COR-L47 (cell line): Measurements from ENCODE around the gene PRXL2B.
A peak's percentile ranks its signal among the peaks of the same experiment; 100 is the strongest.
"Not testable (repeated sequence)": the region's sequence is repeated elsewhere in the genome, so short reads cannot be mapped to it uniquely, and the experiment has no call there.

ENCODE experiments used
- DNase-seq: peaks from one replicate; lab custom pipeline; 2025; lab: John Stamatoyannopoulos, UW

PRXL2B gene

DNA sequence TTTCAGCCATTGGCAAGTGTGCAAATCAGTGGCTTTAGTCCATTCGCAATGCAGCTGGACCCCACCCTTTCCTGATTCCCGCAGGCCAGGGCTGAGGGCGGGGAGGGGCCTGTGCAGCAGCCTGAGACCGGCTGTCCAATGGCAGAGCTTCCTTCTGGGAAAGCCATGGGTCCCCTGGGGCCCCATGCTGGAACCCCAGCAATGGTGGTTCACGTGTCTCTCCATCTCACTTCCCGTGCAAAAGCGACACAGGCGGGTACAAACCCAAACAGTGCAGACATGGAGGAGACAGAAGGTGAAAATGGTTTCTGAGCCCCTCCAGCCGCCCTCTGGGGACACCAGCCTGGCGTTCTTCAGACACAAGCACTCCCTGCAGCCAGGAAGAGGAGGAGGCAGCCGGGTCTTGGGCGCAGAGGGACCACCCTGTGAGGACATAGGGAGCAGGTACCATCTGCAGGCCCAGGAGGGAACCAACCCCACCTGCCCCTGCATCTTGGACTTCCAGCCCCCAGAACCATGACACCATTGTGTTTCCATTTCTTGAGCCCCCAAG is 36.2 kb upstream of the PRXL2B start:
- not testable (repeated sequence) for DNase-seq

- not testable (repeated sequence) for DNase-seq
These were observed 35.0 kb upstream of the PRXL2B start for GRCh38 chr1:2551544-2551943.

DNA sequence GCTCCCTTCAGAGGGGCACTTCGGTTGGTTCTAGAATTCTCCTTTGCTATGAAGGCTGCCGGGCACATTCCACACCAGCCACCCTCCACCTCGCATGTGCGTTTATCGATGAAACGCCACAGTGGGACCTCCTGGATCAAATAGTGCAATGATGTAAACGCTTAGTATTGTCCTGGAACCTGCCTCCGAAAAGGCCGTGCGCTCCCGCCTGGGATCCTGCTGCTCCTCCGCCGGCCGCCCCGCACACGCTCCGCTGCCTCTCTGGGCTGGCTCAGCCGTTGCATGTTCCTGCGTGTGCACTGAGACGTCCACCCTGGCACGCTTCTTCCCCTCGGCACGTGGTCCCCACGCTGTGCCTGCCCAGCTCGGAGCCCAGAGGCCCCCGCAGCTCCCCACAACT is 34.4 kb upstream of the PRXL2B start:
- DNase-seq = no peak

- DNase-seq = not testable (repeated sequence)
These were observed 33.5 kb upstream of the PRXL2B start for GRCh38 chr1:2553076-2553475.

DNA sequence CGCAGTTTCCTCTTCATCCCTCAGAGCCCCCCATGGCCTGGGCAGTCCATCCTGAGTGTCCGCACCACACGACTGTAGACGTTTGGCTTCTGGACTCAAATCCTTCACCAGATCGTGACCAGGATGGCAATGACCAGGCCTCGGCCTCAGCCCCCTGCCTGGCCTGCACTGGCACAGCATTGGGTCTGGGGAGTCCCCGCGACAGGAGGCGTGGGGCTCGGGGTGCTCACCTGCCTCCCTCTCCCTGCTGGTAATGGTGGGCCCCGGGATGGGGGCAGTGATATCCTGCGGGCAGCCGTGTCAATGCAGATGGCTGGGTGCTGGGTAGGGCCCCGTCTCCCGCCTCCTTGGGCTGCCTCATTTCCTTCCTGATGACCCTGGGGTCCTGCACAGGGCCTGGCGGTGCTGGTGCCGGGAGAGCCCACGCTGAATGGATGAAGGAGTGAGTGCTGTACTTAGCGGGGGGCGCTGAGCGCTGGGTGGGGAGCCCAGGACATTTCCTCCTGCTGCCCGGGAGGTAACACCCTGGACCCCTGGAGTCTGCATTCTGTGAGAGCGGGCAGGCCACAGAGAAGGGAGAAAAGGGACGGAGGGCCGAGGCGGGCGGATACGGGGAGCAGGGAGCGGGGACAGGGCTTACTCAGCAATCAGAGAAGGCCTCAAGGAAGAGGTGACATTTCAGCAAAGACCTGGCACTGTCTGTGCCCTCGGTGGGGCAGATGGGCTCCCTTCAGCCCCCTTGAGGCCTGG is 32.5 kb upstream of the PRXL2B start:
- DNase-seq = no peak

GRCh38 chr1:2554621-2555387 is 31.8 kb upstream of the PRXL2B start:
- peak; percentile 36 for DNase-seq

DNA sequence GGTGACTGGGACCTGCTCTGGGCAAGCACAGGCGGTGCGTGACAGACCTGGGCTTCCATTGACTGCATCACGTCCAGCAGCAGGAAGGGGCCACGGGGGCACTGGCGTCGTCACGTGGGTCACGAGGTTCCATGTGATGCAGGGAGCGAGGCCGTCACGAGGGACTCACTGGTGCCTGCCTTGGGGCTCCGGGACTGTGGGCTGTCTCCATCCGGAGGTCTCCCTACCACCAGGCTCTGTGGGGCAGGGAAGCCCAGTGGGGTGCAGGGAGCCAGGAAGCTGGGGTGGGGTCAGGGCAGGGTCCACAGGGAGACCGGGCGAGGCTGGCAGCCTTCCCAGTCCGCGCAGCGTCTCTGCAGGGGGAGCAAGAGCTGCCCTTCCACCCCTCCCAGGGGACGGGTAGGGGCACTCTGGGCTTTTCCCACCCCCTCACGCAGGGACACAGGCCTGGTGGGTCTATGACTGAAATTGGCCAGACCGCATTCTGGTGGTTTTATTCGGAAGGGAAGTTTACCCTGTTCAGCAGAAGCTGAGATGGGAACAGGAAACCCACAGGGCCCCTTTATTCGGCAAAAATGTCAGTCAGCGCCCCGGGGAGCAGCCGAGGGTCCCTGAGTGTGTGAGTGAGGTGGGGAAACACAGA is 30.8 kb upstream of the PRXL2B start:
- DNase-seq = peak; percentile 45

- peak; percentile 61 for DNase-seq
These were observed 30.3 kb upstream of the PRXL2B start, which contains the start of gene TNFRSF14 for GRCh38 chr1:2556277-2556677. TSS of gene TNFRSF14 (plus strand) at chr1:2556371. CDS start at chr1:2556665, 294 bp downstream.

GRCh38 chr1:2556678-2557481 is 29.7 kb upstream of the PRXL2B start:
- no peak for DNase-seq

- no peak for DNase-seq
These were observed 28.8 kb upstream of the PRXL2B start for GRCh38 chr1:2557482-2558400.

GRCh38 chr1:2558420-2558819 is 28.2 kb upstream of the PRXL2B start:
- no peak for DNase-seq

GRCh38 chr1:2558861-2559260 is 27.7 kb upstream of the PRXL2B start:
- no peak for DNase-seq

- DNase-seq = no peak
These were observed 26.9 kb upstream of the PRXL2B start for GRCh38 chr1:2559509-2560298.

DNA sequence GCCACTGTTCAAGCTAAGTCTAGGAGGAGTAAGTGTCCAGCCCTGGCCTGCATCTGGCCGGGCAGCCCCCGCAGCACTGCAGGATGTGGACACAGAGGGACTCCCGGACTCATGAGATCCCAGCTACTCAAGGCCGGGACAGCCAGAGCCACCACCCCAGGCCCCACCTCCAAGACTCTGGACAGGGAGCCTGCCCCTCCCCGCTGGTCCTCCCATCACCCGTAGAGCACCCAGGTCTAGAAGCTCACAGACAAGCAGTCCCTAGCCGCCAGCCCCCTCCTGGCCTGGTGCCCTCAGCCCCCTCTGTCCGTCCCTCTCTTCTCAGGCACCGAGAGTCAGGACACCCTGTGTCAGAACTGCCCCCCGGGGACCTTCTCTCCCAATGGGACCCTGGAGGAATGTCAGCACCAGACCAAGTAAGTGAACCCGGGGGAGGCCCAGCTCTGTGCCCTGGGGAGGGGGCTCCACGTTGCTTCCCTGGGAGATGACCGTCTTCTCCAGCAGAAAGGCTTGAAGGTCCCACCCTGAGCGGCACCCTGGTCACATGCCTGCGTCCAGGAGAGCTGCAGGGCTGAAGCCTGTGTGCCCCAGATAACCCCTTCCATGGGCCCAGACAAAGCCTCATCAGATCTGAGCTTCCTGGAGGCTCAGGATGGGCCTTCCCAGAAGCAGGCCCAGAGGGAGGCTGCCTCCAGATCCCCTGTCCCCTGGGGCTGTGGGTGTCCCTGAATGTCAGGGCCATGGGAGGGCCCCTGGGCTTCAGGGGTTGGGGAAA is 26.1 kb upstream of the PRXL2B start:
- DNase-seq = no peak

- peak; percentile 37 for DNase-seq
These were observed 25.1 kb upstream of the PRXL2B start for GRCh38 chr1:2561446-2561845.

DNA sequence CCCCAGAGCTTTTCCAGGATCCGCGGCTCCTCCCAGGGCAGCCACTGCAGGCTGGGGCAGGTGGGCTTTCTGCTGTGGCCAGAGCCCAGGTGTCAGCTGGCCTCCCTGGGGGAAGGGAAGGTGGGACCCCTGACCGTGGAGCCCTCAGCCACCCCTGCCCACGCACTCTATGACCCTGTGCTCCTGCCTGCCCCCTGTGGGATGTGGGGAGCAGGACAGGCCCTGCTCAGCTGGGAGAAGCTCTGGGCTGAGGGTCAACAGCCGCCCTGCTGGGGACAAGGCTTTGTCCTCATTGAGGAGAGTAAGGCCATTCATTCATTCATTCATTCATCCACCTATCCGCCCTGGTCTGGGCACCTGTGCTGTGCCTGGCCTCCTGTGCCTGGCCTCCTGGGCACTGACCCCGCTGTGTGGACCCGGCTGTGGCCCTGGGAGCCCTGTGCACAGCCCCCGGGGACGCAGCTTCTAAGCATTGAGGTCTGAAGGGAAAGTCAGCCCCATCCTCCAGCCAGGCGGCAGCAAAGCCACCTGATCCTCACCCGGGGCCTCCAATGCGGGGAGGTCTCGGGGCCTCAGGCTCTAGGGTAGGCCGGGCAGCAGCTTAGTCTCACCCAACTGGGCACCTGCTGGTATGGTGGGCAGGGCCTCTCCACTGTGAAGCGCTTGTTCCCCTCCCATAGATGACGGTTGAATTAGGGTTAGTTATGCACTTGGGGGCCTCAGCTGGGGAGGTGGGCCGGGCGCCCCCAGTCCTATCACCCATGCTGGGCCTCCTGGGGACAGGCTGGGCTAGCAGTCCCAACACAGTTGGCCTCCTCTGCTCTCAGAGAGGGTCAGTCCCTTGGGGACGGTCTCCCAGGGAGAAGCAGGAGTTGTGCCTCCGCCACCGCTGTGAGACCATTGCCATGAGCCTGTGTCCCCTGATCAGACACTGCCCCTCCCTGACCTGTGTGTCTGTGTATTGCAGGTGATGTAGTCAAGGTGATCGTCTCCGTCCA is 24.4 kb upstream of the PRXL2B start:
- no peak for DNase-seq

DNA sequence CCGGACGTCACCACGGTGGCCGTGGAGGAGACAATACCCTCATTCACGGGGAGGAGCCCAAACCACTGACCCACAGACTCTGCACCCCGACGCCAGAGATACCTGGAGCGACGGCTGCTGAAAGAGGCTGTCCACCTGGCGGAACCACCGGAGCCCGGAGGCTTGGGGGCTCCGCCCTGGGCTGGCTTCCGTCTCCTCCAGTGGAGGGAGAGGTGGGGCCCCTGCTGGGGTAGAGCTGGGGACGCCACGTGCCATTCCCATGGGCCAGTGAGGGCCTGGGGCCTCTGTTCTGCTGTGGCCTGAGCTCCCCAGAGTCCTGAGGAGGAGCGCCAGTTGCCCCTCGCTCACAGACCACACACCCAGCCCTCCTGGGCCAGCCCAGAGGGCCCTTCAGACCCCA is 23.4 kb upstream of the PRXL2B start:
- DNase-seq = no peak
